GM12878 (cell line): Measurements from ENCODE around the gene CLCNKB. TPM values are rescaled to one million over a fixed set of nuclear protein-coding genes. Genes with fewer than 3 reads are reported as not detected.

Experiments
- ATAC-seq: fragments of 200-7000 bp; cut with Tn5 transposase; 3 replicates; pipeline ENCODE4 v1.9.1; 2020; ENCODE audit warnings: mild to moderate bottlenecking, moderate library complexity
- BruUV-seq: library from RNA; stranded (reverse); fragments of 400-500 nt; replicated peaks from 2 replicates; lab custom pipeline; 2021; lab: Mats Ljungman, UMichigan
- CTCF ChIA-PET: fragments of 300-600 bp; sonication (Branson Sonifier 250); formaldehyde crosslinking; extraction: SDS; loops from one replicate; lab custom pipeline; 2021; ENCODE audit warnings: inconsistent platforms; lab: Yijun Ruan, JAX
- POLR2A ChIA-PET: fragments of 350-600 bp; formaldehyde crosslinking; extraction: SDS; loops from one replicate; lab custom pipeline; 2021; ENCODE audit warnings: inconsistent platforms; lab: Charles Lee
- RAD21 ChIA-PET: fragments of 300-600 bp; sonication (Branson Sonifier 250); formaldehyde crosslinking; loops from one replicate; lab custom pipeline; 2023; ENCODE audit warnings: antibody characterized with exemption; ENCODE audit not compliant: unreplicated experiment; lab: Charles Lee
- SMC1A ChIA-PET: fragments of 300-600 bp; sonication (Branson Sonifier 250); formaldehyde crosslinking; loops from one replicate; lab custom pipeline; 2023; ENCODE audit not compliant: unreplicated experiment, uncharacterized antibody; lab: Charles Lee
- DNase-seq: peaks from one replicate; pipeline ENCODE4 v3.0.0-alpha.2; 2011; ENCODE audit warnings: low read depth, low spot score
- FAIRE-seq: peaks from 3 replicates; lab custom pipeline; 2011; peaks lifted over from hg19 to GRCh38; lab: Jason Lieb, UNC
- H2AFZ ChIP-seq: 2 replicates; pipeline ENCODE4 v1.6.0; 2011; ENCODE audit warnings: low read depth, low read length, control low read depth; ENCODE audit not compliant: control insufficient read depth
- H3K27ac ChIP-seq: 2 replicates; pipeline ENCODE4 v1.5.1; 2011; ENCODE audit warnings: control low read depth; ENCODE audit not compliant: control insufficient read depth, insufficient read depth
- H3K27me3 ChIP-seq, 2 experiments: replicated peaks in 1 of 2; 2 replicates each; pipeline versions ENCODE4 v1.6.0 to v1.6.1; 2011; ENCODE audit warnings: low read length in 1 of 2; ENCODE audit not compliant: control insufficient read depth in 2 of 2, insufficient read depth in 2 of 2
- H3K36me3 ChIP-seq, 2 experiments: 2 replicates each; pipeline ENCODE4 v1.5.1; 2011; ENCODE audit warnings: low read length in 1 of 2; ENCODE audit not compliant: control insufficient read depth in 2 of 2, insufficient read depth in 2 of 2
- H3K4me1 ChIP-seq: 2 replicates; pipeline ENCODE4 v1.6.1; 2011; ENCODE audit warnings: mild to moderate bottlenecking, low read length, moderate library complexity, mixed read lengths; ENCODE audit not compliant: control insufficient read depth, insufficient read depth
- H3K4me2 ChIP-seq: 2 replicates; pipeline ENCODE4 v1.6.0; 2011; ENCODE audit warnings: control low read depth; ENCODE audit not compliant: control insufficient read depth, insufficient read depth
- H3K4me3 ChIP-seq: fragments of 200-600 bp; sonication (generic); 2 replicates; pipeline ENCODE4 v1.5.1; 2016
- H3K79me2 ChIP-seq: 2 replicates; pipeline ENCODE4 v1.6.0; 2011; ENCODE audit warnings: low read length; ENCODE audit not compliant: control insufficient read depth, insufficient read depth
- H3K9ac ChIP-seq: 2 replicates; pipeline ENCODE4 v1.8.0; 2011; ENCODE audit warnings: low read length, control low read depth, mixed read lengths; ENCODE audit not compliant: control insufficient read depth, insufficient read depth
- H3K9me3 ChIP-seq: replicated peaks from 3 replicates; pipeline ENCODE4 v1.5.1; 2011; ENCODE audit warnings: mild to moderate bottlenecking, low read length; ENCODE audit not compliant: control insufficient read depth, insufficient read depth
- H4K20me1 ChIP-seq: 2 replicates; pipeline ENCODE4 v1.6.0; 2011; ENCODE audit not compliant: control insufficient read depth, insufficient read depth
- CHD4 ChIP-seq: fragments of 200-600 bp; sonication (generic); IDR thresholded peaks from 2 replicates; pipeline ENCODE4 v1.6.1; 2016; ENCODE audit warnings: mild to moderate bottlenecking
- CREM ChIP-seq: IDR thresholded peaks from 2 replicates; pipeline ENCODE4 v1.6.1; 2014; ENCODE audit warnings: antibody characterized with exemption, low read depth
- EGR1 ChIP-seq, 2 experiments: IDR thresholded peaks; 1 replicate in 1 of 2; 2 replicates in 1 of 2; pipeline ENCODE4 v1.6.1; 2011 to 2012; ENCODE audit warnings: low read depth in 2 of 2, low read length in 2 of 2, borderline replicate concordance in 1 of 2, mild to moderate bottlenecking in 1 of 2, moderate library complexity in 1 of 2
- MXI1 ChIP-seq: fragments of 150-350 bp; IDR thresholded peaks from 2 replicates; pipeline ENCODE4 v1.6.1; 2011; ENCODE audit warnings: low read depth, mild to moderate bottlenecking, inconsistent platforms, low read length, improper control_type of control experiment
- NBN ChIP-seq: fragments of 450-650 bp; IDR thresholded peaks from 2 replicates; pipeline ENCODE4 v1.6.1; 2016
- NFIC ChIP-seq: IDR thresholded peaks from 2 replicates; pipeline ENCODE4 v1.6.1; 2012; ENCODE audit warnings: low read depth, mild to moderate bottlenecking, inconsistent platforms, low read length, moderate library complexity
- PAX5 ChIP-seq: IDR thresholded peaks from 2 replicates; pipeline ENCODE4 v1.6.1; 2011; ENCODE audit warnings: low read depth, low read length, borderline replicate concordance
- PAX8 ChIP-seq: fragments of 450-650 bp; IDR thresholded peaks from 2 replicates; pipeline ENCODE4 v1.6.1; 2017; ENCODE audit warnings: mild to moderate bottlenecking, moderate library complexity
- RB1 ChIP-seq: fragments of 450-650 bp; formaldehyde crosslinking; IDR thresholded peaks from 2 replicates; pipeline ENCODE4 v1.6.1; 2017; ENCODE audit warnings: mild to moderate bottlenecking, borderline replicate concordance
- RCOR1 ChIP-seq: conservative IDR thresholded peaks from 2 replicates; pipeline ENCODE4 v1.6.1; 2012; ENCODE audit warnings: low read depth, low read length, improper control_type of control experiment
- TCF12 ChIP-seq: IDR thresholded peaks from 2 replicates; pipeline ENCODE4 v1.6.1; 2011; ENCODE audit warnings: low read depth, mild to moderate bottlenecking, low read length
- YY1 ChIP-seq: IDR thresholded peaks from 2 replicates; pipeline ENCODE4 v1.6.1; 2011; ENCODE audit warnings: low read depth, mild to moderate bottlenecking, low read length
- ZNF622 ChIP-seq: fragments of 450-650 bp; IDR thresholded peaks from 2 replicates; pipeline ENCODE4 v1.6.1; 2017; ENCODE audit warnings: mild to moderate bottlenecking, inconsistent platforms
- WGBS: methylation state at CpG from one replicate; pipeline ENCODE4 v1.1.6; 2016; ENCODE audit warnings: low lambda C conversion rate; ENCODE audit not compliant: insufficient replicate concordance, insufficient coverage; ENCODE audit errors: missing lambda C conversion rate; 5-methylcytosine and 5-hydroxymethylcytosine counted together
- in situ Hi-C: fragments of 300-500 bp; cut with MboI; formaldehyde crosslinking; loops from 9 replicates; pipeline ENCODE4 v1.14.3; 2018; ENCODE audit warnings: mixed read lengths
- intact Hi-C: fragments of 100-400 bp; cut with micrococcal nuclease; formaldehyde crosslinking; loops from one replicate; pipeline ENCODE4 v1.14.2; 2022; ENCODE audit not compliant: unreplicated experiment
- polyA plus RNA-seq, 11 experiments: library from polyadenylated mRNA; depleted of rRNA in 4 of 11; unstranded in 6 of 11; stranded (reverse) in 5 of 11; fragments of >200 nt; fragmentation: Nextera tagmentation in 4 of 11; fragmentation: Illumina TruSeq in 1 of 11; extraction: Ambion mirVana in 4 of 11; extraction: Trizol in 1 of 11; gene quantifications; 1 replicate in 1 of 11; 2 replicates in 10 of 11; pipeline versions ENCODE4 v1.2.1 to v1.2.3, GENCODE V29; 2011 to 2016; ENCODE audit warnings: inconsistent platforms in 2 of 11, missing spikeins in 2 of 11, low read depth in 1 of 11
- total RNA-seq, 4 experiments: library from RNA; depleted of rRNA in 3 of 4; stranded (reverse); fragments of >200 nt in 3 of 4; fragmentation: Illumina TruSeq in 1 of 4; extraction: Trizol in 1 of 4; gene quantifications; 2 replicates each; pipeline versions ENCODE4 v1.2.1 to v1.2.3, GENCODE V29; 2013 to 2021
- TF ChIP-seq, protein P1 (sequence below), 3 experiments: IDR thresholded peaks in 2 of 3; conservative IDR thresholded peaks in 1 of 3; 2 replicates each; pipeline ENCODE4 v1.5.1; 2011; ENCODE audit warnings: low read depth in 3 of 3, low read length in 3 of 3, mild to moderate bottlenecking in 3 of 3, control low read depth in 2 of 3, moderate library complexity in 2 of 3, inconsistent platforms in 1 of 3, mixed read lengths in 1 of 3; ENCODE audit not compliant: control insufficient read depth in 2 of 3, insufficient read depth in 1 of 3; ENCODE audit errors: extremely low read depth in 1 of 3
- TF ChIP-seq, protein P2 (sequence below): IDR thresholded peaks from 2 replicates; pipeline ENCODE4 v1.6.1; 2012; ENCODE audit warnings: mild to moderate bottlenecking, low read depth, low read length
- TF ChIP-seq, protein P3 (sequence below): fragments of 450-650 bp; IDR thresholded peaks from 2 replicates; pipeline ENCODE4 v1.6.1; 2018; ENCODE audit warnings: borderline replicate concordance, mild to moderate bottlenecking; ENCODE audit not compliant: partially characterized antibody

The CLCNKB gene
- total and polyA plus RNA-seq, 10 of the 15 experiments (the other 5 are each of a cell fraction or from before 2014, with no cell fraction given): 0.05 TPM; not detected in 9

DNA sequence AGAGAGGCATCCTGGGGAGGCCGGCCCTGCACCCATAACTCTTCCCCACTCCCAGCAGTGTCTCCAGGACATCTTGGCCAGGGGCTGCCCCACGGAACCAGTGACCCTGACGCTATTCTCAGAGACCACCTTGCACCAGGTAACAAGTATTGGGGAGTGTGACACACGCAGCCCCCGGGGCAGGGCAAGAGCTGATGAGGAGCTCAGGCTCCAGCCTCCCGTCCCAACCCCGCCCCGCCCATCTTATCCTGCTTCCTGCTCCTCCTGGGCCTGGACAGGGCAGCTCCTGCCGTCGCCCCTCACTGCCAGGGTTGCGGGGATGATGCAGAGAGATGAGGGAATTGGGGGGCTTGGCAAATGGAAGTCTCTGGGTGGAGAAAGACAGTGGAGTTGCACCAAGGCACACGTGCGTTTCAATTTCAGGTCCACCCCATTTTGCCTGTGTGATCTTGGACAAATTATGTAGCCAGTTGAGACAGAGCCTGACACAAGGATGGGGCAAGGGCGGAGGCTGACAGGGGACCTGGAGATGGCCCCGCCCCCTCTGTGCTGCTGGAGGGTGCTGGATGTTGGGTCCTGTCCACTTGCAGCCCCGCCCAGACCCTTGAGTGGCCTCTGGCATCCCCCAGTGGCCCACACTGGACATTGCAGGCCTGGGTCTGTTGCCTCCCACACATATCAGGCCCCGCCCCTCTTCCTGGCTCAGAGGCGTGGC lies 11.0 kb upstream of the CLCNKB start:
- in situ Hi-C loops: no loop called here
- 37% methylated on average over 16 of the region's 18 CpGs for WGBS
- Histone ChIP-seq H3K9me3 (no peaks in the 10 kb centered on the region), H3K4me1 (no peaks in the 10 kb centered on the region), H3K4me3 (no peak overlapping the region), H3K9ac (no peak overlapping the region), H3K27me3 (no peaks in the 10 kb centered on the region), H4K20me1 (no peaks in the 10 kb centered on the region), H2AFZ (no peak overlapping the region), H3K4me2 (no peak overlapping the region), H3K36me3 (no peaks in the 10 kb centered on the region), H3K79me2 (no peaks in the 10 kb centered on the region), H3K27ac (no peak overlapping the region)
- SMC1A ChIA-PET: interaction anchor here (0.7 to 3.6 kb wide), 4 partner anchors 20 to 236 kb away, joined by 3 to 17 read pairs (median 8); no protein-coding TSS in a partner anchor
- no peak for DNase-seq
- no TSS peak for BruUV-seq
- intact Hi-C loops: loop anchor here (1.0 to 2.0 kb wide), 2 partner anchors 23 to 230 kb away; no protein-coding TSS in a partner anchor
- POLR2A ChIA-PET: no interaction called here
- CTCF ChIA-PET: interaction anchor here (0.7 to 2.8 kb wide), 11 partner anchors 19 to 241 kb away, joined by 3 to 37 read pairs (median 3); no protein-coding TSS in a partner anchor
- ATAC-seq: peak; percentile 97
- RAD21 ChIA-PET: interaction anchor here (0.8 to 2.5 kb wide), 3 partner anchors 9 to 238 kb away, joined by 3 to 26 read pairs (median 4); no protein-coding TSS in a partner anchor
- no peak for FAIRE-seq
- no peak for TF ChIP-seq ZNF622
- TF ChIP-seq YY1: peak; percentile 72; the same call in 1 of the 2 replicates
- TF ChIP-seq TCF12: no peak
- TF ChIP-seq EGR1 (IDR thresholded peaks at IDR 0.05; ENCODE audit: borderline replicate concordance in 1 of 2, low read depth in 2 of 2, low read length in 2 of 2): peak in 1 of 2 experiments; percentile 56; a peak in 1 of 3 replicates
- TF ChIP-seq, protein P1, sequence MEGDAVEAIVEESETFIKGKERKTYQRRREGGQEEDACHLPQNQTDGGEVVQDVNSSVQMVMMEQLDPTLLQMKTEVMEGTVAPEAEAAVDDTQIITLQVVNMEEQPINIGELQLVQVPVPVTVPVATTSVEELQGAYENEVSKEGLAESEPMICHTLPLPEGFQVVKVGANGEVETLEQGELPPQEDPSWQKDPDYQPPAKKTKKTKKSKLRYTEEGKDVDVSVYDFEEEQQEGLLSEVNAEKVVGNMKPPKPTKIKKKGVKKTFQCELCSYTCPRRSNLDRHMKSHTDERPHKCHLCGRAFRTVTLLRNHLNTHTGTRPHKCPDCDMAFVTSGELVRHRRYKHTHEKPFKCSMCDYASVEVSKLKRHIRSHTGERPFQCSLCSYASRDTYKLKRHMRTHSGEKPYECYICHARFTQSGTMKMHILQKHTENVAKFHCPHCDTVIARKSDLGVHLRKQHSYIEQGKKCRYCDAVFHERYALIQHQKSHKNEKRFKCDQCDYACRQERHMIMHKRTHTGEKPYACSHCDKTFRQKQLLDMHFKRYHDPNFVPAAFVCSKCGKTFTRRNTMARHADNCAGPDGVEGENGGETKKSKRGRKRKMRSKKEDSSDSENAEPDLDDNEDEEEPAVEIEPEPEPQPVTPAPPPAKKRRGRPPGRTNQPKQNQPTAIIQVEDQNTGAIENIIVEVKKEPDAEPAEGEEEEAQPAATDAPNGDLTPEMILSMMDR (IDR thresholded peaks at IDR 0.05 in 2 of 3, conservative IDR thresholded peaks at IDR 0.05 in 1 of 3; ENCODE audit: control insufficient read depth in 2 of 3, extremely low read depth in 1 of 3, insufficient read depth in 1 of 3, low read depth in 3 of 3, low read length in 3 of 3): peak; percentile 83 to 98 (median 83)
- TF ChIP-seq NBN: no peak
- TF ChIP-seq PAX5: no peak
- TF ChIP-seq, protein P2, sequence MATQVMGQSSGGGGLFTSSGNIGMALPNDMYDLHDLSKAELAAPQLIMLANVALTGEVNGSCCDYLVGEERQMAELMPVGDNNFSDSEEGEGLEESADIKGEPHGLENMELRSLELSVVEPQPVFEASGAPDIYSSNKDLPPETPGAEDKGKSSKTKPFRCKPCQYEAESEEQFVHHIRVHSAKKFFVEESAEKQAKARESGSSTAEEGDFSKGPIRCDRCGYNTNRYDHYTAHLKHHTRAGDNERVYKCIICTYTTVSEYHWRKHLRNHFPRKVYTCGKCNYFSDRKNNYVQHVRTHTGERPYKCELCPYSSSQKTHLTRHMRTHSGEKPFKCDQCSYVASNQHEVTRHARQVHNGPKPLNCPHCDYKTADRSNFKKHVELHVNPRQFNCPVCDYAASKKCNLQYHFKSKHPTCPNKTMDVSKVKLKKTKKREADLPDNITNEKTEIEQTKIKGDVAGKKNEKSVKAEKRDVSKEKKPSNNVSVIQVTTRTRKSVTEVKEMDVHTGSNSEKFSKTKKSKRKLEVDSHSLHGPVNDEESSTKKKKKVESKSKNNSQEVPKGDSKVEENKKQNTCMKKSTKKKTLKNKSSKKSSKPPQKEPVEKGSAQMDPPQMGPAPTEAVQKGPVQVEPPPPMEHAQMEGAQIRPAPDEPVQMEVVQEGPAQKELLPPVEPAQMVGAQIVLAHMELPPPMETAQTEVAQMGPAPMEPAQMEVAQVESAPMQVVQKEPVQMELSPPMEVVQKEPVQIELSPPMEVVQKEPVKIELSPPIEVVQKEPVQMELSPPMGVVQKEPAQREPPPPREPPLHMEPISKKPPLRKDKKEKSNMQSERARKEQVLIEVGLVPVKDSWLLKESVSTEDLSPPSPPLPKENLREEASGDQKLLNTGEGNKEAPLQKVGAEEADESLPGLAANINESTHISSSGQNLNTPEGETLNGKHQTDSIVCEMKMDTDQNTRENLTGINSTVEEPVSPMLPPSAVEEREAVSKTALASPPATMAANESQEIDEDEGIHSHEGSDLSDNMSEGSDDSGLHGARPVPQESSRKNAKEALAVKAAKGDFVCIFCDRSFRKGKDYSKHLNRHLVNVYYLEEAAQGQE: no peak
- no peak for TF ChIP-seq RCOR1
- TF ChIP-seq PAX8: no peak
- no peak for TF ChIP-seq MXI1
- no peak for TF ChIP-seq NFIC
- no peak for TF ChIP-seq CHD4
- TF ChIP-seq, protein P3, sequence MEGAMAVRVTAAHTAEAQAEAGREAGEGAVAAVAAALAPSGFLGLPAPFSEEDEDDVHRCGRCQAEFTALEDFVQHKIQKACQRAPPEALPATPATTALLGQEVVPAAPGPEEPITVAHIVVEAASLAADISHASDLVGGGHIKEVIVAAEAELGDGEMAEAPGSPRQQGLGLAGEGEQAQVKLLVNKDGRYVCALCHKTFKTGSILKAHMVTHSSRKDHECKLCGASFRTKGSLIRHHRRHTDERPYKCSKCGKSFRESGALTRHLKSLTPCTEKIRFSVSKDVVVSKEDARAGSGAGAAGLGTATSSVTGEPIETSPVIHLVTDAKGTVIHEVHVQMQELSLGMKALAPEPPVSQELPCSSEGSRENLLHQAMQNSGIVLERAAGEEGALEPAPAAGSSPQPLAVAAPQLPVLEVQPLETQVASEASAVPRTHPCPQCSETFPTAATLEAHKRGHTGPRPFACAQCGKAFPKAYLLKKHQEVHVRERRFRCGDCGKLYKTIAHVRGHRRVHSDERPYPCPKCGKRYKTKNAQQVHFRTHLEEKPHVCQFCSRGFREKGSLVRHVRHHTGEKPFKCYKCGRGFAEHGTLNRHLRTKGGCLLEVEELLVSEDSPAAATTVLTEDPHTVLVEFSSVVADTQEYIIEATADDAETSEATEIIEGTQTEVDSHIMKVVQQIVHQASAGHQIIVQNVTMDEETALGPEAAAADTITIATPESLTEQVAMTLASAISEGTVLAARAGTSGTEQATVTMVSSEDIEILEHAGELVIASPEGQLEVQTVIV: no peak
- no peak for TF ChIP-seq CREM
- TF ChIP-seq RB1: peak; percentile 48; the same call in 1 of the 2 replicates
